Erythroblast (primary cell): ENCODE results near the gene THBS2.

ENCODE experiments used
- GATA1 ChIP-seq: IDR thresholded peaks from 2 replicates; pipeline ENCODE4 v1.6.1; 2011; ENCODE audit warnings: low read depth, mild to moderate bottlenecking, control low read depth, low read length, moderate library complexity
- POLR2A ChIP-seq: IDR thresholded peaks from 2 replicates; pipeline ENCODE4 v1.6.1; 2011; ENCODE audit warnings: mild to moderate bottlenecking, low read length

GRCh38 chr6:169232507-169232931 lies 21.1 kb downstream of the THBS2 start:
- TF ChIP-seq POLR2A (no peak), GATA1 (no peak)
